Measurements from ENCODE around the gene CBX8. TPM values are rescaled to one million over a fixed set of nuclear protein-coding genes. Genes with fewer than 3 reads are reported as not detected.

CBX8 gene
- total and polyA plus RNA-seq, 2 of the 13 experiments (the other 11 are each of a cell fraction or from before 2014, with no cell fraction given), result 0.34 to 12.6 TPM

GRCh38 chr17:79788989-79789942 lies 7.6 kb downstream of the CBX8 start (continued):
- TF ChIP-seq CSRNP2 (CRISPR knock-in tag; conservative IDR thresholded peaks at IDR 0.05; ENCODE audit: low read depth) (no peak), ETS1 (CRISPR knock-in tag; IDR thresholded peaks at IDR 0.05) (no peak), RBM39 (IDR thresholded peaks at IDR 0.05; ENCODE audit: low read depth, low read length, poor library complexity, severe bottlenecking) (no peak), HDAC1 (CRISPR knock-in tag; IDR thresholded peaks at IDR 0.05) (no peak), MBD4 (IDR thresholded peaks at IDR 0.05; ENCODE audit: borderline replicate concordance, low read length) (no peak), ZNF101 (CRISPR knock-in tag; IDR thresholded peaks at IDR 0.05; ENCODE audit: borderline replicate concordance, low read depth) (no peak), ZNF572 (CRISPR knock-in tag; IDR thresholded peaks at IDR 0.05) (0 out of 2 replicates have a peak, but pooled peaks have one; percentile 20), BRCA1 (CRISPR knock-in tag; IDR thresholded peaks at IDR 0.05) (no peak), NCOR1 (IDR thresholded peaks at IDR 0.05; ENCODE audit: borderline replicate concordance, low read length) (no peak), FOSL2 (CRISPR knock-in tag; IDR thresholded peaks at IDR 0.05) (no peak), ZSCAN20 (CRISPR knock-in tag; IDR thresholded peaks at IDR 0.05; ENCODE audit: borderline replicate concordance) (no peak), MBNL3 (CRISPR knock-in tag; conservative IDR thresholded peaks at IDR 0.05) (no peak), ZMYM3 (CRISPR knock-in tag; IDR thresholded peaks at IDR 0.05) (no peak), ISL2 (CRISPR knock-in tag; IDR thresholded peaks at IDR 0.05) (no peak; the same call in 1 of the 2 replicates), ZNF878 (CRISPR knock-in tag; IDR thresholded peaks at IDR 0.05) (no peak), POLR2AphosphoS2 (IDR thresholded peaks at IDR 0.05; ENCODE audit: low read depth, low read length) (no peak), DNMT1 (CRISPR knock-in tag; IDR thresholded peaks at IDR 0.05) (no peak), ZNF451 (CRISPR knock-in tag; IDR thresholded peaks at IDR 0.05) (peak; percentile 57; the same call in 1 of the 2 replicates), RFXAP (CRISPR knock-in tag; IDR thresholded peaks at IDR 0.05; ENCODE audit: borderline replicate concordance) (no peak), ZNF550 (CRISPR knock-in tag; IDR thresholded peaks at IDR 0.05; ENCODE audit: borderline replicate concordance) (no peak), ZNF775 (CRISPR knock-in tag; IDR thresholded peaks at IDR 0.05; ENCODE audit: borderline replicate concordance) (no peak), ZXDC (CRISPR knock-in tag; IDR thresholded peaks at IDR 0.05) (no peak), ZEB1 (IDR thresholded peaks at IDR 0.05; ENCODE audit: insufficient replicate concordance, low read depth) (no peak), ZNF317 (CRISPR knock-in tag; IDR thresholded peaks at IDR 0.05) (no peak), ZMYM2 (CRISPR knock-in tag; IDR thresholded peaks at IDR 0.05) (no peak)

All from HepG2 (cell line).